Motor neuron (in vitro differentiated cells): ENCODE results near the gene RAPGEF3. TPM values are rescaled to one million over a fixed set of nuclear protein-coding genes. Genes with fewer than 3 reads are reported as not detected.

ENCODE experiments used
- ATAC-seq, 8 experiments: fragments of 200-7000 bp; cut with Tn5 transposase; replicated peaks in 6 of 8; 2 replicates each; pipeline ENCODE4 v1.8.0; 2021; ENCODE audit warnings: mild to moderate bottlenecking in 8 of 8, moderate library complexity in 8 of 8
- H3K27ac ChIP-seq, 2 donors: fragments of 250-450 bp; sonication (Bioruptor Pico); 2 replicates each; pipeline ENCODE4 v1.9.0; 2021; ENCODE audit warnings: antibody characterized with exemption in 2 of 2, mild to moderate bottlenecking in 2 of 2, moderate library complexity in 1 of 2
- H3K4me1 ChIP-seq, 2 donors: fragments of 250-450 bp; sonication (Bioruptor Pico); replicated peaks in 1 of 2; 2 replicates each; pipeline ENCODE4 v1.6.1; 2021; ENCODE audit warnings: antibody characterized with exemption in 2 of 2, mild to moderate bottlenecking in 2 of 2, moderate library complexity in 1 of 2
- H3K4me3 ChIP-seq, 5 donors: fragments of 250-450 bp; sonication (Bioruptor Pico); 2 replicates each; pipeline ENCODE4 v1.9.0; 2021; ENCODE audit warnings: antibody characterized with exemption in 5 of 5, mild to moderate bottlenecking in 5 of 5, moderate library complexity in 4 of 5
- WGBS, 10 experiments: fragments of 450-650 bp; shearing (Covaris generic); methylation state at CpG; one replicate each; pipeline ENCODE4 v1.0.0; 2022; 5-methylcytosine and 5-hydroxymethylcytosine counted together
- in situ Hi-C, 9 experiments: fragments of 400-800 bp; cut with MboI; loops; one replicate each; pipeline ENCODE4 v1.15.0; 2021; ENCODE audit warnings: low sequenced_read_pairs in 9 of 9, low pct_unique_long_range_greater_than_20kb in 2 of 9; ENCODE audit not compliant: unreplicated experiment in 9 of 9
- total RNA-seq, 8 experiments: library from RNA; unstranded; fragments of 300-600 nt; gene quantifications; 2 replicates each; pipeline versions ENCODE4 v1.2.3 to v1.2.4, GENCODE V29; 2022

RAPGEF3 gene
- total RNA-seq, 8 experiments from 2014 or later: 0.87 to 21.8 (median 4.9) TPM

DNA sequence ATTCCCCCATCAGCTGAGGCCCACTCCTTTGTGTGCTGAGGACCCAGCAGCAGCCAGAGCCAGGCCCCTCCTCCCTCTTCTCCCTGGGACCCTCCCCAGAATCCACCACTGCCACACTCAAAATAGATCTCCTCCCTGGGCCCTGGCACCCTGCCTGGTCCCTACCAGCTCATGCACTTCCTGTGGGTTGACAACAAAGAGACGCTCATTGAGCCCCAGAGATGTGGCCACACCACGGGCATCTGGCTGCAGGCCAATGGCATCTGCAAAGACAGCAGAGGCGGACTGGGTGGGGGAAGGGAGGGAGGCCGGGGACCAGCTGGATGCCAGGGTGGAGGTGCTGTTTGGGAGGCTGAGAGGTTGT is 17.4 kb downstream of the RAPGEF3 start:
- Histone ChIP-seq H3K27ac (peak overlapping the region in 1 of 2 donors; percentile 28), H3K4me3 (no peak overlapping the region)
- WGBS, 10 experiments: 50% methylated on average over 1 of the region's 4 CpGs; no CpG with 5 or more reads in 9 of the 10 experiments

GRCh38 chr12:47740606-47741339 is 17.9 kb downstream of the RAPGEF3 start:
- 60 to 80% methylated on average over 1 to 2 of the region's 21 CpGs; no CpG with 5 or more reads in 8 of the 10 experiments for WGBS, 10 experiments
- in situ Hi-C loops: loop anchor here in 1 of 9 experiments (25.0 kb wide), 1 partner anchor 247 kb away; no protein-coding TSS in a partner anchor
- Histone ChIP-seq H3K27ac (peak overlapping the region in 1 of 2 donors; percentile 28), H3K4me3 (no peak overlapping the region), H3K4me1 (peaks cover 16 to 31% of the 10 kb centered on the region in 2 donors)
- peak in 3 of 8 experiments; percentile 0 to 2 (median 1) for ATAC-seq

More for the DNA sequence above, 17.4 kb downstream of the RAPGEF3 start:
- in situ Hi-C loops: loop anchor here in 1 of 9 experiments (25.0 kb wide), 1 partner anchor 246 kb away; no protein-coding TSS in a partner anchor
- ATAC-seq: peak in 5 of 8 experiments; percentile 31 to 81 (median 66)
- peaks cover 16 to 27% of the 10 kb centered on the region in 2 donors for H3K4me1 ChIP-seq

DNA sequence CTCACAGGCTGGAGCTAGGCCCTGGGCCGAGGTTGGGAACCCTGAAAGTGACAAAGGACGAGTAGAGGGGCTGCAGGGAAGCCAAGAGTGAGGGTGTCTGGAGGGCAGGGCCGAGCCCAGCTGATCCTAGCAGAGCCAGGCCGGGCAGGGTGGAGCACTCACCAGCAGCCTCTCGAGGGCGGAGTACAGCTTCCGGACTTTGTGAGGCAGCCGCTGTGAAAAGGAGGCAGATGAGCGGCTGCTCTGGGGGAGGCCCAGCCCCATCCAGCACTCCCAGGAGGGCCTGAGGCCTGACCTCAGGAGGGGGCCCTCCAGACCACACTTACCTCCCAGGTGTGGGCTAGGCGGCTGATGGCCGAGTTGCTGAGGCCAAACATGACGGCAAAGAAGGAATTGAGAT is 18.7 kb downstream of the RAPGEF3 start:
- Histone ChIP-seq H3K27ac (no peak overlapping the region), H3K4me1 (peaks cover 23 to 39% of the 10 kb centered on the region in 2 donors), H3K4me3 (no peak overlapping the region)
- in situ Hi-C loops: loop anchor here in 1 of 9 experiments (25.0 kb wide), 1 partner anchor 247 kb away; no protein-coding TSS in a partner anchor
- WGBS, 10 experiments: 10 to 90% (median 52%) methylated on average over 1 to 7 of the region's 12 CpGs; no CpG with 5 or more reads in 5 of the 10 experiments
- ATAC-seq: peak in 3 of 8 experiments; percentile 10 to 25 (median 14)

DNA sequence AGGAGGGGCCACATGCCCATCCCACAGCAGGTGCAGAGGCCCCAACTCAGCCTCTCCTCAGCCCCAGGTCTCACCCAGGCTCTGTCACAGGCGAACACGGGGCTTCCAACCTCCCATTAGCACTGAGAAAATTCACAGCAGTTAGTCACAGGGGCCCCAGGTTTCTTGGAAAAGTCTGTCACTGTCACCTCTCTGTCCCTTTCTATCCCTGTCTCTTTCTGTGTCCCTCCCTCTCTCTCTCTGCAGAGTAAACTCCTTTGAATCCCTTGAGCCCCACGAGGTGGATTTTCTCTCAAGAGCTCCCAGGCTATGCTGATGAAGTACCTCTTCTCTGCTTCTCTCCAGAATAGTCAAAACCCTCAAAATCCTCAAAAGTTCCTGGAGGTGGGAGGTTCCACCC is 19.4 kb downstream of the RAPGEF3 start:
- in situ Hi-C loops: loop anchor here in 1 of 9 experiments (25.0 kb wide), 1 partner anchor 248 kb away; no protein-coding TSS in a partner anchor
- H3K4me1 ChIP-seq: peaks cover 30 to 46% of the 10 kb centered on the region in 2 donors

GRCh38 chr12:47737936-47738594 is 20.6 kb downstream of the RAPGEF3 start:
- Histone ChIP-seq H3K27ac (peak overlapping the region in 1 of 2 donors; percentile 13), H3K4me1 (peaks cover 30 to 46% of the 10 kb centered on the region in 2 donors), H3K4me3 (no peak overlapping the region)
- no peak for ATAC-seq
- WGBS, 10 experiments: no CpG with 5 or more reads among the region's 17 CpGs
- in situ Hi-C loops: loop anchor here in 1 of 9 experiments (25.0 kb wide), 1 partner anchor 249 kb away; no protein-coding TSS in a partner anchor

More for the DNA sequence above, 19.4 kb downstream of the RAPGEF3 start:
- ATAC-seq: no peak
- no peak overlapping the region for H3K27ac ChIP-seq
- H3K4me3 ChIP-seq: no peak overlapping the region
- WGBS, 10 experiments: 20 to 83% (median 63%) methylated on average over 1 to 3 of the region's 3 CpGs; no CpG with 5 or more reads in 4 of the 10 experiments

DNA sequence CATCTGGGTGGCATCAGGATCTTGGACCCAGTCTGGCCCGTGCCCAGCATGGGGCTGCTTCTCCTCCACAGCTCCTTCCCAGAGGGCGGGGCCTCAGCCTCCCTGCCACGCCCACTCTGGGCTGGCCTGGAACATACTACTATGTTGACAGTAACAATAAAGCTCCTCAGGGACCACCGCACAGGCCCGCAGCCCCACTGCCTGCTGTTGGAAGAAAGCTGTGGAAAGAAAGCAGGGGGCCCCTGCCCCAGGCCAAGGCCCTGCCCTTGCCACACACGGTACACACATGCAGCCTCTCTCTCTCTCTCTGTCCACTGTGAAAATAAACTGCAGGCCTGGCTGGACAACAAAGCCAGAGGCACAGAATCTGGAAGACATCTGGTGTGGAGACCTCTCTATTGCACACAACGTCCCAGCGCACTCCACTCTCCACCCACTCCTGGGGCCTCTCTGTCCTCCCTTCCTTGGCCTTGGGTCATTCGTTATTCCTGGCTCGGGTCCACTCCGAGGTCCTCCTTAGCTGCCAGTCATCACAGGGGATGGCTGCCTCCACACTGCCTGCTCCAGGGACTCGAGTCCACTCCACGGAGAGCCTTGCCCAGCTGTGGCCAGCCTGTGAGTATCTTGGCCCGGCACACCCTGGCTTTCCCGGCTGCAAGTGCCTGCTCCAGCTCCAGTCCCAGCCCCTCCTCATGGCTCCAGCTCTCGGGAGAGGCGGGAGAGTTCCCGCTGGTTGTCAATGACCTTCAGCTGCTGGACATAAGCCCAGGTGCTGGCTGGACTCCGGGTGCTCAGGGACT is 21.6 kb downstream of the RAPGEF3 start:
- WGBS, 10 experiments: 0 to 82% (median 55%) methylated on average over 1 to 8 of the region's 19 CpGs; no CpG with 5 or more reads in 2 of the 10 experiments
- H3K4me3 ChIP-seq: no peak overlapping the region
- peaks cover 30 to 46% of the 10 kb centered on the region in 2 donors for H3K4me1 ChIP-seq
- peak overlapping the region; percentile 11 to 13 for H3K27ac ChIP-seq
- in situ Hi-C loops: loop anchor here in 1 of 9 experiments (25.0 kb wide), 1 partner anchor 250 kb away; no protein-coding TSS in a partner anchor
- peak; percentile 39 to 84 (median 63) for ATAC-seq

GRCh38 chr12:47736216-47736615 is 22.5 kb downstream of the RAPGEF3 start:
- peak overlapping the region in 1 of 2 donors; percentile 13 for H3K27ac ChIP-seq
- WGBS, 10 experiments: 40 to 100% (median 76%) methylated on average over 1 to 3 of the region's 4 CpGs; no CpG with 5 or more reads in 5 of the 10 experiments
- no peak overlapping the region for H3K4me3 ChIP-seq
- in situ Hi-C loops: loop anchor here in 1 of 9 experiments (25.0 kb wide), 1 partner anchor 251 kb away; no protein-coding TSS in a partner anchor
- no peak for ATAC-seq
- peaks cover 29 to 42% of the 10 kb centered on the region in 2 donors for H3K4me1 ChIP-seq

DNA sequence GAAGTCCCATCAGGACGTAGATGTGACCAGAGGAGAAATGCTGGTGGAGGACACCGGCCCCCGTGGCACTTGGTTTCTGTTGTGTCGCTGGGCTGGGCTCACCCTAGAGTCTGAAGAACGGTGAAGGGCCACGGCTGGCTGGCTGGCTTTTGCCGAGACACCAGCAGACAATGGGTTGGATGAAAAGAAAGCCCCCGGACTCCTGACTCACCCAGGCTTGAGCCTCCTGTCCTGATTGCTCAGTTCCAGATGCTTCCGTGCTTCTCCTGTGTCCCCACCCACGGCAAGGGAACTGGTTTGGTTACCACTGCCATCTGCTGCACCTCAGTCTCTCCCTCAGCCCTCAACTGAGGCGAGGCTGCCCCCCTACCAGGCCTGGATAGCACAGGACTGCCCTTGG is 23.0 kb downstream of the RAPGEF3 start:
- WGBS, 10 experiments: 73 to 100% (median 93%) methylated on average over 1 to 4 of the region's 11 CpGs; no CpG with 5 or more reads in 3 of the 10 experiments
- ATAC-seq: no peak
- Histone ChIP-seq H3K4me1 (peaks cover 26 to 36% of the 10 kb centered on the region in 2 donors), H3K27ac (peak overlapping the region in 1 of 2 donors; percentile 20), H3K4me3 (no peak overlapping the region)
- in situ Hi-C loops: loop anchor here in 1 of 9 experiments (25.0 kb wide), 1 partner anchor 252 kb away; no protein-coding TSS in a partner anchor

DNA sequence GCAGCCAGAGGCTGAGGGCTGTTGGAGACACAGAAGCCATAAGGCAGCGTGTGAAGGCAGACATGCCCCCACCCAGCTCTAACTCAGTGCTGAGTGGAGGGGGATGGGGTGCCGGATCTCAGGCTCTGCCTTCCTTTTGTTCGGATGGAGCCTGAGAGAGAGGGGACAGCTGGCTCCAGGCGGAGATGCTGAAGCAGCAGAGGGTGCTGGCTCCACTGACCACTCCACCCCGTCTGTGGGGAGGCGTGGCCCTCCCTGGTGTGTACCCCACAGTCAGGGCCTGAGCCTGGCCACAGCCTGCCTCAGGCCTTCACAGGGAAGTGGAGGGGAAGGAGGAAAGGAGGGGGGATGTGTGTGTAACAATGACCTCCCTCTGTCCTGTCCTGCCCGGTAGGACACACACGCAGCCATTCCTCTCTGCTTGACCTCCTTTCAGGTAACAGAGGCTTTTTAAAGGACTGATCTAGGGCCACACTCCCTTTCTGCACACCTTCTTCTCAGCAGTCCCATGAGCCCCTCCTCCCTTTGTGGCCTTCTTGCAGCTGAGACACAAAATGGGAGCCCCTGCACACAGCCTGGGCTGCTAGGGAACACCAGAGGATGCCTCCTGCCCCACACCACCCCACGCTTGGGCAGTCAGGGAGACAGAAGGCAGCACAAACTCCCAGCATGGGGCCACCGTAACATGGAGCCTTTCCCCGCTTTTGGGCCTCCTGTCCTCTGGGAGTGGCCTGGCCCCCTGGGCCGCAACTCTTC is 23.8 kb downstream of the RAPGEF3 start:
- H3K4me3 ChIP-seq: no peak overlapping the region
- peak in 5 of 8 experiments; percentile 73 to 83 (median 80) for ATAC-seq
- in situ Hi-C loops: loop anchor here in 1 of 9 experiments (25.0 kb wide), 1 partner anchor 252 kb away; no protein-coding TSS in a partner anchor
- peaks cover 26 to 33% of the 10 kb centered on the region in 2 donors for H3K4me1 ChIP-seq
- WGBS, 10 experiments: 7 to 83% (median 48%) methylated on average over 1 to 7 of the region's 12 CpGs; no CpG with 5 or more reads in 2 of the 10 experiments
- peak overlapping the region; percentile 20 to 46 for H3K27ac ChIP-seq

- in situ Hi-C loops: loop anchor here in 1 of 9 experiments (25.0 kb wide), 1 partner anchor 254 kb away; no protein-coding TSS in a partner anchor
- 100% methylated on average over 1 of the region's 4 CpGs; no CpG with 5 or more reads in 7 of the 10 experiments for WGBS, 10 experiments
- Histone ChIP-seq H3K4me1 (peaks cover 26 to 33% of the 10 kb centered on the region in 2 donors), H3K4me3 (no peak overlapping the region), H3K27ac (no peak overlapping the region)
- ATAC-seq: no peak
These were observed 25.5 kb downstream of the RAPGEF3 start for GRCh38 chr12:47733142-47733541.

DNA sequence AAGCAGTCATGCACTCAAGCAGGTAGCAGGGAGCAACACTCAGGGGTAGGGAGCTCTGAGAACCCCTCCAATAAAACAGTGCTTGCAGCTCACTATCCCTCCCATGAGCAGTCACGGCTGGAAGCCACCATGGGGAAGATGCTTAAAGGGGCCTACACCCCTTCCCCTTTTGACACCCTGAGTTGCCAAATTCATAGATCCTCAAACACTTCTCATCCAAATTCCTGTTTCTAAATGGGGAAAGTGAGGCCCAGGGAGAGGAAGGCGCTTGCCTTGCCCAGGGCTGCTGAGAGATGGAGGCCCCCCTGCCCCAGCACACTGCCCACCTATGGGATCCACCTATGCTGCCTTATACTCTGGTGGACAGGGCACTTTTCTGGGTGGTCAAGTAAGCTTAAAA is 26.2 kb downstream of the RAPGEF3 start:
- in situ Hi-C loops: loop anchor here in 1 of 9 experiments (25.0 kb wide), 1 partner anchor 255 kb away; no protein-coding TSS in a partner anchor
- no peak for ATAC-seq
- WGBS, 10 experiments: 53 to 100% (median 75%) methylated on average over 1 to 2 of the region's 2 CpGs; no CpG with 5 or more reads in 6 of the 10 experiments
- peaks cover 25 to 30% of the 10 kb centered on the region in 2 donors for H3K4me1 ChIP-seq
- H3K27ac ChIP-seq: no peak overlapping the region
- no peak overlapping the region for H3K4me3 ChIP-seq
